IMR-90 (cell line): ENCODE data around the gene ARHGEF7.

Source experiments
- POLR2A ChIP-seq: IDR thresholded peaks from 2 replicates; pipeline ENCODE4 v1.6.1; 2012; ENCODE audit warnings: mild to moderate bottlenecking, low read depth, low read length
- TF ChIP-seq, protein P1 (sequence below): conservative IDR thresholded peaks from 2 replicates; pipeline ENCODE4 v1.5.1; 2012; ENCODE audit warnings: mild to moderate bottlenecking, low read depth, low read length, improper control_type of control experiment

DNA sequence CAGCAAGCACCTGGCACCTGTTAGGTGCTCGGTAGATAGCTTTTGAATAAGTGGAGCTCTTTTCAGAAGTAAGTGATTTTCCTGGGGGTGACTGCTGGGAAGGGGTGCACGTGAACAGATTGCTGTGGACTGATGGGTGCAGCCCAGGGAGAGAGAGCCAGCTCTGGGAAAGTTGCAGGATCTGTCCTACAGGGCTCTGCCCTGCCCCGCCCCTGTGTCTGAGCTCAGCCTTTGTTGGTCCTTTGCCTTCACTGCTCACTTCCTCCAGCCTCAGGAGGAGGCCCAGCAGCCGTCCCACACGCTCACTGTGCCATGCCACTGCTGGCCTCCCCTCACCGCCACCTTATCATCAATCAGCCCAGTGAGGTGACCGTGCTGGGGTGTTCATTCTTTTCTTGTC lies 171.6 kb downstream of the ARHGEF7 start:
- no peak for TF ChIP-seq POLR2A
- TF ChIP-seq, protein P1, sequence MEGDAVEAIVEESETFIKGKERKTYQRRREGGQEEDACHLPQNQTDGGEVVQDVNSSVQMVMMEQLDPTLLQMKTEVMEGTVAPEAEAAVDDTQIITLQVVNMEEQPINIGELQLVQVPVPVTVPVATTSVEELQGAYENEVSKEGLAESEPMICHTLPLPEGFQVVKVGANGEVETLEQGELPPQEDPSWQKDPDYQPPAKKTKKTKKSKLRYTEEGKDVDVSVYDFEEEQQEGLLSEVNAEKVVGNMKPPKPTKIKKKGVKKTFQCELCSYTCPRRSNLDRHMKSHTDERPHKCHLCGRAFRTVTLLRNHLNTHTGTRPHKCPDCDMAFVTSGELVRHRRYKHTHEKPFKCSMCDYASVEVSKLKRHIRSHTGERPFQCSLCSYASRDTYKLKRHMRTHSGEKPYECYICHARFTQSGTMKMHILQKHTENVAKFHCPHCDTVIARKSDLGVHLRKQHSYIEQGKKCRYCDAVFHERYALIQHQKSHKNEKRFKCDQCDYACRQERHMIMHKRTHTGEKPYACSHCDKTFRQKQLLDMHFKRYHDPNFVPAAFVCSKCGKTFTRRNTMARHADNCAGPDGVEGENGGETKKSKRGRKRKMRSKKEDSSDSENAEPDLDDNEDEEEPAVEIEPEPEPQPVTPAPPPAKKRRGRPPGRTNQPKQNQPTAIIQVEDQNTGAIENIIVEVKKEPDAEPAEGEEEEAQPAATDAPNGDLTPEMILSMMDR = no peak
